LoVo (cell line): ENCODE data around the gene PTPRD.
A peak's percentile ranks its signal among the peaks of the same experiment; 100 is the strongest.
"Not testable (repeated sequence)": the region's sequence is repeated elsewhere in the genome, so short reads cannot be mapped to it uniquely, and the experiment has no call there.

Source experiments
- DNase-seq: peaks from one replicate; pipeline ENCODE4 v3.0.0-alpha.2; 2016; ENCODE audit warnings: low spot score

Gene PTPRD

DNA sequence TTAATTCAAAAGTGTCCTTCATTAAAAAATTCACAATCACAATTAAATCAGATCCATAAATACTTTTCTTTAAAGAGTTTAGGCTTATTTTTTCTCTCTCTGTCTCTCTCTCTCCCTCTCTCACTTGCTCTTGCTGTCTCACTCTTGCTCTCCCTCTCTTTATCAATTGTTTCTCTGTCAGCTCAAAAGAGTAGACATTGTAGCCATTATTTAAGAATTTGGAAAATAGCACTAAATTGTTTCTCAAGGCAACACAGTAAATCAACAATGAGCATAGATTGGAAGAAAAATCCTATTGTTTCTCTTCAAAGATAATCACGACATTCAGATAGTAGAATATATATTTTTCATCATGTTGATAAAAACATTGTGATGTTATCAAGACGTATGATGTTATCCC, 1114.0 kb downstream of the PTPRD start:
- no peak for DNase-seq

DNA sequence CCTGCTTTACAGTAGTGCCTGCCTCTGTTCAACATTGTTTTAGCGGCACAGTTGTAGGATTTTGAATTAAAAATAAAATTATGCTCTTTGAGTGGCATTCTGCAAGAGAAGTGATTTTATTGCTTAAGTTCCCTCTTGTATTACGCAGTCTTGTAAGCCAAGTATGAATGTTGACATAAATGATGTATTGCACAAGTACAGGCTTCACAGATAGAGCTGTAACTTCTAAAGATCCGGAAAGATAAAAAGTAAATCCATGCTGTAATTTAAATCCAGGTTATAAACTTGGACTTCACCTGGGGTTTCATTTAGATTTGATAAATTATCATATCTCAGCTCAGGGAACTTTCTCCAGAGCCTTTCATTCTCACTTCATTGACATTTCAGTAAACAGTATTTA, 1114.7 kb downstream of the PTPRD start:
- no peak for DNase-seq

DNA sequence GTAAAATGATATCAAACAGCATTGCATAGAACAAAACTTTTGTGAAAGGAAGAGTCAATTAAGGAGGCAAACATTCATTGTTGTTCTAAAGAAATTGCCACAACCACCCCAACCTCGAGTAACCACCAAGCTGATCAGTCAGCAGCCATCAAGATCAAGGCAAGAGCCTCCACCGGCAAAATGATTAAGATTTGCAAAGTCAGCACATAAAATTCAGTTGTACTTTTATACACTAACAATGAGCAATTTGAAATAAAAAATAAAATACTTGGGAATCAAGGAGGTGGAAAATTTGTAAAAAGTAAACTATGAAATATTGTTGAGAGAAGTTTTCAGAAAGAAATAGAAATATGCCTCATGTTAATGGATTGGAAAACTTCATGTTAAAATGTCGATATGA, 1118.5 kb downstream of the PTPRD start:
- no peak for DNase-seq

DNA sequence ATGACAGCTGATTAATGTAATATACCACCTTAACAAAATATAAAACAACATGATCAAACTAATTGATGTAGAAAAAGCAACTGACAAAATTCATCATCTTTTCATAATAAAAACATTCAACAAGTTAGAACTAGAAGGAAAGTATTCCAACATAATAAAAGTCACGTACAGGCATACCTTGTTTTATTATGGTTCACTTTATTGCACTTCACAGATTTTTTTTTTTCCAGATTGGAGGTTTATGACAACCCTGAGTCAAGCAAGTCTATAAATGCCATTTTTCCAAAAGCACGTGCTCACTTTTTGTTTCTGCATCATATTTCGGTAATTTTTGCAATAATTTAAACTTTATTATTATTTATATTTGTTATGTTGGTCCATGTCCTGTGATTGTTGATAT, 1120.3 kb downstream of the PTPRD start:
- DNase-seq, result no peak

DNA sequence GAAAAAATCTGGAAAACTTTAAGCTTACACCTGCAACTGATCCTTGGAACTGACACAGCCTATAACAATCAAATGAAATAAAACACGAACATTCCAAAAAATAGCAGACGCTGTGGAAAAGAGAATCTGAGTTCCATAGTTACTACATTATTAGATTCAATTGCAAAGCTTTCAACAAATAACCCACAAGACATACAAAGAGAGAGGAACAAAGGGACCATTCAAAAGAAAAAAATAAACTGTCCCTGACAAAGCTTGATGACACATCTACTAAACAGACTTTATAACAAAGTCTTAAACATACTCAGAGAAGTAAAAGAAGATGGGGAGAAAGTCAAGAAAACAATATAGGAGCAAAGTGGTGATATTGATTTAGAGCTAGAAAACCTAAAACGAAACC, 1123.6 kb downstream of the PTPRD start:
- DNase-seq, result no peak

DNA sequence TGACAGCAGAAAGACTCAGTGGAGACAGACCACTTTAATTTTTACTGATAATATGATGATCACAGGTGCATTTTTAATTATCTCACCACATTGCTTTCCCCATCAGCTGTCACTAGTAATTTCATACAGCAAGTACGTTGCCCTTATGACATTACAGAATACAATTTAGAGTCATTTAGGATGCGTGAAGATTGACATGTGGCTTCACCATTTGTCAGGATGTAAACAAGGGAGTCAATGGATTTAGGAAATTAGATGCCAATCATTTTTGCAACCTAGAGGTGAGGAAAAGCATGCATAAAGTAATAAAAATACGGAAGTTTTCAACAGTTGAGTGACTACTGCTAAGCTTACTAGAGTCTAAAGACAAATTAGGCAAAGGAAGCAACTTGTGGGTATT, 1129.6 kb downstream of the PTPRD start:
- no peak for DNase-seq

DNA sequence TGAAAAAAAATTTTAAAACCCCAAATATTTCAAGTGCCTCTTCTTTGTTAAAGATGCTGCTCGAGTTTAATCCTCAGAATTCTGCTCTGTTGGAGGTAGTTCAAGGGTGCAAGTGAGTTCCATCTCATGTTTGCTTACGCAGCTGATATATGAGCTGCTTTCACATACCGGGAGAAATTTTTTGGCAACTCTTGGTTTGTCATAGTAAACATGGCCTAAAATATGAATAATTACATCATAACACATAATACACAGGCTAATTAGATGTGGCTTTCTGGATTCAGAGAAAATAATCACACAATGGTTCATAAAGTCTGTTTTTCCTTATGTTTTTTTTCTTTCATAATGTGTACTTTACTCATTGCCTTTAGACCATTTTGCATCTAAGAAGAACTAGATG, 1134.1 kb downstream of the PTPRD start:
- no peak for DNase-seq

DNA sequence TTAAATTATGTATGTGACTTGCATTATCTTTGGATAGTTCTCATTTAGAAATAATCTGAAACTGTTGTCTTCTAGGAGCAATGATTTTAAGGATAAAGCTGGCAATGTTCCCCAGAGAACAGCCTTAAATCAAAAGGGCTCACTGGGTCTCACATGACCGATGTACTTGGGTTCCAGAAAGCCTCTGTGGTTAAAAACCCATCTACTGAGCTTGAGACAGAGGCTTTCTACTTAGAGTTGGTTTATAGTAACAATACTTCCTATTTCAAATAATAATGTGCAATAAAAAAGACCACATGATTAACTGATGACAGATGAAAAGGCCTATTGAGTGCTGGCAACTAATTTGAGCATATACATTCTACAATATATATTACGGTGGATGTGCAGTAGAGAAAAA, 1143.5 kb downstream of the PTPRD start:
- DNase-seq, result no peak

DNA sequence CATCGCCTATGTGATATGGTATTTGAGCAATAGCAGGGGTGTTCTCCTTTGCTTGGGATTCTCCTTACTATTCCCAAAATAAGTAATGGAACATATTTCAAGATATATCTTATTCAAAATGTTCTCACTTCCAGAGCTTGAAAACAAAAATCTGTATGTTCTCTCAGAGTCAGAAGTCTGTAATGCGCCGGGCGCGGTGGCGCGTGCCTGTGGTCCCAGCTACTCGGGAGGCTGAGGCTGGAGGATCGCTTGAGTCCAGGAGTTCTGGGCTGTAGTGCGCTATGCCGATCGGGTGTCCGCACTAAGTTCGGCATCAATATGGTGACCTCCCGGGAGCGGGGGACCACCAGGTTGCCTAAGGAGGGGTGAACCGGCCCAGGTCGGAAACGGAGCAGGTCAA, 1170.9 kb downstream of the PTPRD start:
- not testable (repeated sequence) for DNase-seq

DNA sequence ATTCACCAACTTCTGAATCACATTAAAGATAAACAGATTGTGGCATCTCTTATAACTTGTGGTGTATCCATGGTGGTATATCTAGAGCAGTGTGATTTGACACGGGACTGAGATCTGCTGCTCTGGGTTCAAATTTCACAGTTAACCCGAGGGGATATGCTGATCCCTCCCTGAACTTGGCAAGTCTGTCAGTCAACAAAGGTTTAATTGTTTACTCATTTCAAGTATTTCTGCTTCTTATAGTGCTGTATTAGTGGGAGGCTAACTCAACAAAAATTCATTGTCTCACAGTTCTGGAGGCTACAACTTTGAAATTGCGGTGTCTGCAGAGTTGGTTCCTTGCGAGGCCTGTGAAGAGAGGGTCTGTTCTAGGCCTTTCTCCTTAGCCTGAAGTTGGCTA, 1175.2 kb downstream of the PTPRD start:
- no peak for DNase-seq

DNA sequence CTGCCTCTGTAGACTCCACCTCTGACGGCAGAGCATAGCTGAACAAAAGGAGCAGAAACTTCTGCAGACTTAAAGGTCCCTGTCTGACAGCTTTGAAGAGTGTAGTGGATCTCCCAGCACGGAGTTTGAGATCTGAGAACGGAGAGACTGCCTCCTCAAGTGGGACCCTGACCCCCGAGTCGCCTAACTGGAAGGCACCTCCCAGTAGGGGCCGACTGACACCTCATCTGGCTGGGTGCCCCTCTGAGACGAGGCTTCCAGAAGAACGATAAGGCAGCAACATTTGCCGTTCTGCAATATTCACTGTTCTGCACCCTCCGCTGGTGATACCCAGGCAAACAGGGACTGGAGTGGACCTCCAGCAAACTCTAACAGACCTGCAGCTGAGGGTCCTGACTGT, 1186.3 kb downstream of the PTPRD start:
- not testable (repeated sequence) for DNase-seq

DNA sequence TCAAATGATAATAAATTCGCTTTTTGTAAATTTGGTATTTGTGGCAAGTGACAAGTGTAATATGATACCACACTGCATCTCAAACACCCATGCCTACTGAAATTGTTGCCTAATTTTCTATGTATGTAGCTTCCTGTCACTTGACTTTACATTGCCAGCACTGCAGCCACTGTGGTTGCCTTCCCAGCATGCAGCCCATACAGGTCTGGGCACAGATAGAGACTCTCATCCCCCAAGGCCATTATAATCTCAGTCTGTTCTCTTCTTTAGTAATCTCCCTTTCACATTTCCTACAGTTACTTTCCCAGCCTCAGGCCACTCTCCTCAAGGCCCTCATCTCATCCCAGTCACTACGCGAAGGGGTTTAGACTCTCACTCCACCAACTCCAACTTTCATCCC, 1200.6 kb downstream of the PTPRD start:
- no peak for DNase-seq

DNA sequence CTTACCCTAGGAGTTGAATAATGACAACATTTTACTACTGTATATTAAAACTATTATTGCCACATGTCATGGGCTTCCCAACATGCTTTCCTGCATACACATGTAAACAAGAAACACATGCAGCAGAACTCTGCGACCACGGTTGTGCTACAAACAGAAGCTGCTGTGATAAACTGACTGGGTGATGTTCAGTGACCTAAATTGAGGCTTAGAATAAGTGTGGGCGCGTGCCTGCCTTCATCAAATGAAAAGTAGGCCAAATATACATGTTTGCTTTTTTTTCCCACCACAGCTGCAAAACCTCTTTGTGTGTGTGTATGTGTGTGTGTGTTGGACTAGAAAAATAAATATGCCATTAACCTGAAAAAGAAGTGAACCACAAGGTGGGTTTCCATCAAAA, 1202.1 kb downstream of the PTPRD start:
- no peak for DNase-seq

DNA sequence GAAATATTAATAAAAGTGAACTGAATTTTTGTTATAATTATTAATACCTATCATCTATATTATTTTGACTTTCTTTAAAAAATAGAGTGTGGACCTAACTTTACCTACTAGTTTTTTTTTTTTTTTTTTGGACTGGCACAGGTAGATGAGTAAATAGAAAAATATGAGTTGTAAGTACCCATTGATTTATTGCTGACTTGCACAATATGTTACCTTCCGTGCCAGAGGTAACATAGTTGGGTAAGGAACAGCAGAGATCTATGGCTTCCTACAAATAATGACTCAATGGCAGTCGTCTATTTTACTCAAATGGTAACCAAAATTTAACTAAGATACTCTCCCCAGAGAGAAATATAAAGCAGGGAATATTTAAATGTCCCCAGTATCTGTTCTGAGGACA, 1212.8 kb downstream of the PTPRD start:
- no peak for DNase-seq

DNA sequence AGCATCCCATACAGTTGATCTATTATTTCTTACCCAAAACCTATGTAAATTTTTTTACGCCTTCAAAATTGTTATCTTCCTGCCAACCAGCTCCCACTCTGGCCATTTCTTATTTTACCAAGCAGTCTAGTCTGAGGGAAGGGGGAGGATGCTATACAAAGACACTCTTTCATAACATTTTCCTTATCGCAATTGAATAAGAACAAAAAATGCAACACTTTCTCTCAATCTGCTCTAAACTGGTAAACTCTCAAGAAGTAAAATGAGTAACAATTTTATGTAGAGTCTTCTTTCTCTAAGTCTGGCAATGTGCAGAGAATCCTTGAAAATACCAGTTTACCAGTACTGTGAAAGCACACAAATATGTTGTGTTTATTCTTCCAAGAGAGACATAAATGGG, 1216.3 kb downstream of the PTPRD start:
- DNase-seq, result no peak

DNA sequence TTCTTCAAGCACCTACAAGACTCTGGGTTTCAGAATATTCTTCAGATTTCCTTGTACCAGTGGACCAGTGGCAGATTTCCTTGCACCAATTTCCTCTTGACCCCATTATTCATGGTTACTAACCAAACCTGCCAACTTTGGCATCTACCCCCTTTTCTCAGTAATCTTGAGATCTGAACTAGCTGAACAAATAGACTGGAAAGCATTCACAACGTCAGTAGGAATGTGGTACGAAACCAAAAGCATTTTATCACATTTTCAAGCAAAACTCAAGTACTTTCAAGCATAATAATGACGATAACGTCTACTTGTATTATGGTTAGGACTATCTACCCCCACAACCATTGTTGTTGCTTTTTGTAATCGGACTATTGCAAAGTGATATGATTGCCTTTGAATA, 1217.3 kb downstream of the PTPRD start:
- no peak for DNase-seq

DNA sequence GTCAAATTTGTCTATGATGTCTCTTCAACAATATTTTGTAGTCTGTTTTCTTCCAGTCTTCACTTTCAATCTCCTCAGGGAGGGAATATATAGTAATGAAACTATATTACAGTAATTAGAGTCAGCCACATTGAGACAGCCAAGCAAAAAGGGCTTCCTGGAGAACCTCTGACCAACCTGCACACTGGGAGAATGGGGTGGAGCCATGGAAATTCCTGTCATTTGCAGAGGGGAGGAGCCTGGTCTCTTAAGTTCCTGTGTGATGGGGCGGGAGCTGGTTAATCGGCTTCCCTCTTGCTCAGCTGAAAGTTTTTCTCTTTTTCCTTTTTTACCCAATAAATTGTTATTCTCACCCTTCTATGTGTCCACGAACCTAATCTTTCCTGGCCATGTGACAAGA, 1220.0 kb downstream of the PTPRD start:
- DNase-seq, result no peak

DNA sequence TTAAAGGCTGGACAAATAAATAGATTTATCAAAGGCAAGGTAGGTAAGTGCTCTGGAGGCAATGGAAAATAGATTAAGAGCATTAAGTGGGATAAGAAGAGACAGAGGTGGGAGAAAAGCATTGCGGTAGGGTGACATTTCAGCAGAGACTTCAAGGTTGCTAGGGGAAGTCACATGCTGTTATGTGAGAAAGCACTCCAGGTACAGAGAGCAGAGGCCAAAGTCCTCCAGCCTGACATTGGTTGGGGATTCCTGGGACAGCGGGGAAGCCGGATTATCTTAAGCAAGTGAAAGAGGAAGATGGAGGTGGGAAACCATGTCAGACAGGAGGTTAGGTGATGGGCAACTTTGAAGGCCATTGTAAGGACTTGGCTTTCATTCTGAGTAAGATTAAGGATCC, 1222.9 kb downstream of the PTPRD start:
- DNase-seq, result no peak

DNA sequence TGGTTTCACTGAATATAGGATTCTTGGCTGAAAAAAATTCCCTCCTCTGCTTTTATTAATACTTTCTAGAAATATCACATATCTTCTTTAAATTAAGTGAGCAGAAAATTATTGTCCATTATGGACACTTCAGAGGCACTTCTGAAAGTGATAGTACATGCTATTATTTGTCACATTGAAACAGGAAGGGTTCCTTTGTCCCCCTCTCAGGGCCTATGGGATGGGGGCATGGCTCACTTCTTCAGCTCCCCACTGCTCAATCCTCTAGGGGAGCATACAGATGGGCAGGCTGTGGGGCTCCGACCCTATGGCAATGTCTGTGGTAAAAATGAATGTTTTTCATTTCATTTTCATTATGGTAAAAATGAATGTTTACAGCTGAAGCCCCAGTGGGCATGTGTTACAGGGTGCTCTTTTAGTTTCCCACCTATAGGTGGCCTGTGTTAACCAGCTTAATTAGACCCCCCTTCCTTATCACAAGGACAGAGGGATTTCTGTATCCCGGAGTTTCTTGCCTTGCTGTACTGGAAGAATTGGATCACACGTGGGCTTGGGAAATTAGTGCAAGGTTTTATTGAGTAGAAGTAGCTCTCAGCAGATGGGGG, 1225.2 kb downstream of the PTPRD start:
- no peak for DNase-seq

DNA sequence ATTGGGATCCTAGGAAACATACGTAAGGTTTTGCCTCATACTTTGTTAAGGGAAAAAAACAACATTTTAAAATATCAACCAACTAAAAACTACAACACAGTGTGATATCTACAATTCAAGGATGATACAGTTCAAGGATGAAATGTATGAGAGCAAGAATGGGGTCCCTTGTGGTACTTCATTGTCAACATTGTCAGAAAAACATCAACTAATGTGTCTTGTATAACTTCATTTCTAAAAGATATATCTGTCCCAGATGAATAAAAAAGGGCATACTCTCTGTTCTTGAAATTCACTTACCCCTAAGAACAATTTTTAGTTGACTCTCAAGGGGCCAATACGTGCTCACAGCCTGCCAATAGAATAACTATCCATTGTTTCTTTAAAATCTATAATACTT, 1250.5 kb downstream of the PTPRD start:
- DNase-seq, result no peak

DNA sequence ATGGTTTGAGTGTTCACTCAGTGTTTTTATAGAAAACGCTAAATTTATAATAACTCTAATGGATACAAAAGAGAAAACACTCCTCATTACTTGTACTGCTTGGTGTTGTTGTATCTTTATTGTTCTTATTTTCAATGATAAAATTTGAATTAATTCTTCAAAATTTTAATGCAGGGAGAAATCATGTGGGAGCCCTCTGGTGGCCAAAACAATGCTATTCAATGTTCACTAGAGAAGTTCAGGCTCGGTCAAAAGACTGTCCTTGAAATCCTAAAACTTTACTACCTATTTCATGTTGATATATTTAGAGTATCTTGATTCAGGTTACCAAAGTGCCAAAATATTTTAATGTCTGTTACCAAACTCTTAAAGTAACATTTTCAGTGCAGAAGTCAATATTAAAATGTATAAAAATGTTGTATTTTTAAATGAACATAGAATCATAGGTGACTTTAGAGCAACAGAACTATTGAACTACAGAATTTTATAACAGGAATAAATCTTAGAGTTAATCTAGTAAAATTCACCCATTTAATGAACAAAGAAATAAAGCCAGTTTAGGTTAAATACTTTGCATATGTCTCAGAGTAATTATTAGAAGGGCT, 1259.8 kb downstream of the PTPRD start:
- peak; percentile 14 for DNase-seq

DNA sequence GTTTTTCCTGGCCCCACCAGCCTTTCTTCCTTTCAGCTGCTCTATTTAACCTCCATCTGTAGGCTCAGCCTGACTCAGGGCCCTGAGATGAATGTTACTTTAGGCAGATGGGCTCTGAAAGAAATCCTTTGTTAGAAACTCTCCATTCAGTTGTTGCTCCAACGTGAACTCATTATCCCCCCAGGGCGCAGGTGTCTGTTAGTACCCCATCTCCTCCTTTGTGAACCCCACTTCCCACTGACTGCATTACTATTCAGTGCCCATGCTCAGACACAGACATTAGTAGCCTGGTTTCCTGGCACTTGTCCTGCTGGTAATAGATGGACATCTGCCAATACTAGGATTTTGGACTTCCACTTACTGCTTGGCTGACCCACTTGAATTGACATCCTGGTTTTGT, 1271.6 kb downstream of the PTPRD start:
- DNase-seq, result no peak

DNA sequence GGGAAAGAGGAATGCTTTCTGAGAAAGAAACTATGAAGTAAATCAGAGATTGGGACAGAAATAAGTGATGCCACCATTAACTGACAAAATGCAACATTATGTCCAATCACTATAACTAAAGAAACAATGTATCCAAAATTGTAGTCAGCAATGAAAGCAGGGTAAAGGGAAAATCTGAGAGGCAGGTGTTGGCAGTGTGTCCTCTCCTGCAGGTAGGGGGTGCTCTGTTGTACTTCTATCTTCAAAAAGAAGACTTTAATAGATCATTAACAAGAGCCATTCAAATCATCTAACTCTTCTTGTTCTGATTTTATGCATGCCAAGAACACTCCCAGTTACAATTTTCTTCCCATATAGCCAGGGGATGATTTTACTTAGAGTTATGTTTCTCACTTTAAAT, 1275.7 kb downstream of the PTPRD start:
- DNase-seq, result no peak

DNA sequence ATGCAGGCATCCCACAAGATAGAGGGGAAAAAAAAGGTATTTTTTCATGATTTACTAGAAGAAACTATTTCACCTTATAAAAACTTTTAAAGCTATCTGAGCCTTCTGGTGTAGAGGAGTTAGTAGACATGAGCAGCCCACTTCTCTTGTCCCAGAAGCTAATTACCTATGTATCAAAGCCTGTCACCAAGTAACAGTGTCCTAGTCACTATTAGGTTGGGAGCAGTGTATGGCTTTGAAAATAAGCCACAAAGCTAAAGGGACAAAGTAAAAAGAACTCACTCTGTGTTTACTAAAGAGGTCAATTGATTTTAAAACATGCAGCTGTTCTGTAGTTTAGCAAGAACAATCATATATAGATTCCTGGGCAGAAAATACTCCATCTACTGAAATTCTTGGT, 1286.1 kb downstream of the PTPRD start:
- DNase-seq, result no peak

DNA sequence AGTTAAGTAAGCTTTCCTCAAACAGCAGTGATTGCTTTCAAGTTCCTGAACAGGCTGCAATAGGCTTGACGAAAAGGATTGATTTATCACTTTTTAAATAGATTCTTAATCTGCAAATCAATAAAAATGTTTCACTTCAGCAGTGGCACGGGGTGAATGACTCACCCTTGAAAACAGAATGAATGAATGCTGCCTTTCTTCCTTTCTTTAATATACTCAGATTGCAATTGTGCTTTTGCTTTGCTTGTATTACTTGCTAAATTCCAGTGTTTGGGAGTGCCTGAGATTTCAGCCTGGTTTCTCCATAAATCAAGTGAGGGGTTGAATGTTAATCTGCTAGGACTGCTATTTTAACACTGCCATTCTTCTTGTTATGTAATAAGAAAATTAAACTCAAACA, 1293.8 kb downstream of the PTPRD start:
- DNase-seq, result no peak
